HL-60 (cell line): Measurements from ENCODE around the gene CHSY1.

Experiments used
- DNase-seq, 2 experiments: peaks; one replicate each; pipeline ENCODE4 v3.0.0-alpha.2; 2010 to 2020; ENCODE audit warnings: low read depth in 1 of 2, low spot score in 1 of 2
- H3K27ac ChIP-seq: fragments of 250-450 bp; sonication (Bioruptor Pico); replicated peaks from 2 replicates; pipeline ENCODE4 v1.5.1; 2020; ENCODE audit warnings: mild to moderate bottlenecking, moderate library complexity
- H3K27me3 ChIP-seq: fragments of 250-450 bp; sonication (Bioruptor Pico); 2 replicates; pipeline ENCODE4 v1.5.1; 2021; ENCODE audit warnings: mild to moderate bottlenecking, moderate library complexity; ENCODE audit not compliant: insufficient read depth, poor library complexity, severe bottlenecking
- H3K4me3 ChIP-seq: replicated peaks from 2 replicates; pipeline ENCODE4 v1.5.1; 2011; ENCODE audit warnings: mild to moderate bottlenecking, control low read depth, low read length; ENCODE audit not compliant: insufficient read depth
- CTCF ChIP-seq: IDR thresholded peaks from one replicate; pipeline ENCODE4 v1.5.1; 2011; ENCODE audit warnings: low read length, control low read depth, inconsistent platforms; ENCODE audit not compliant: insufficient read depth
- GABPA ChIP-seq: IDR thresholded peaks from 2 replicates; pipeline ENCODE4 v1.6.1; 2012; ENCODE audit warnings: low read depth
- POLR2AphosphoS5 ChIP-seq: IDR thresholded peaks from 2 replicates; pipeline ENCODE4 v1.6.1; 2012; ENCODE audit warnings: low read depth
- REST ChIP-seq: IDR thresholded peaks from 2 replicates; pipeline ENCODE4 v1.6.1; 2012; ENCODE audit warnings: low read depth; ENCODE audit not compliant: insufficient replicate concordance
- SPI1 ChIP-seq: IDR thresholded peaks from 2 replicates; pipeline ENCODE4 v1.6.1; 2012; ENCODE audit warnings: low read depth, mild to moderate bottlenecking, borderline replicate concordance

The CHSY1 gene

DNA sequence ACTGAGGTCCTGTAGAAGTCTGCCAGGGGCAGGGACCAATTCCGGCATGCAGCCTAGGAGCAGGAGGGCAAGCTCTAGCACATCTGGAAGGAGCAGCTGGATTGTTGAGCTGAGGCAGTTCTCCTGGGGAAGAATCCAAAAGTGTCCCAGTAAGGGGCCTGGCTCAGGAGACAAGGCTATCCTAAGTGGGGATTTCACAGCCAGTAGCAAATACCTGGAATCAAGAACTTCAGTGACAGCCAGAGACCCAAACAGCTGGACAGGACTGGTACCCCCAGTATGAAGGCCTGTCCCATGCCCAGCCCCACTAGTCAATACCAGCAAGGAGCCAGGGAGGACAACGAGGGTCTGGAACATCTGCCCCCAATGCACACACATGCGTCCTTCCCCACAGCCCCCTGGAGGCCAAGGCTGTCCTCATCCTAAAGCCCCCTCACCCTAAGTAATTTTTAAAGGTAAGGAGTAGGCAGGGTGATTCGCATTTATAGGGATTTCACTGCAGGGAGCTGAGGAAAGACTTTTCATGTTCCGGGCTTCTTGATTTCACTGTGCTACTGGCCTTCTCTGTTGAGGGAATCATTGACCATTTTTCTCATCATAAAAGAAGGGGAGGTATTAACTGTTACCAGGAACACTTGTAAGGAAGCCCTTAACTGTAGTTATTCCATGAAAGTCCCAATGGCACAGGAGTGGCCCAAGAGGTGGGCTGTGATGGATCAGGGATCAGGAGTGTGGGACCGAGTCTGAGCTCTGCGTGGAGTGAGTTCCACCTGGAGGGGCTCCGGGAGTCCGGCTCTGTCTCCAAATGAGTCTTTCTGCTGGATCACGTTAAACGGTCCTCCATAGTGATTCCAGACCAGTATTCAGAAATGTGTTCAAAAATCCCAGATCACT is 2.6 kb upstream of the CHSY1 start:
- no peak for TF ChIP-seq POLR2AphosphoS5
- no peak for TF ChIP-seq GABPA
- TF ChIP-seq CTCF, result no peak
- TF ChIP-seq REST, result no peak
- DNase-seq, result no peak
- Histone ChIP-seq H3K27me3 (no peaks in the 10 kb centered on the region), H3K27ac (no peak overlapping the region), H3K4me3 (no peak overlapping the region)

GRCh38 chr15:101252836-101253235 is 988 bp upstream of the CHSY1 start:
- Histone ChIP-seq H3K27ac (peak overlapping the region; percentile 52), H3K27me3 (no peaks in the 10 kb centered on the region), H3K4me3 (peak overlapping the region; percentile 69)
- TF ChIP-seq SPI1 (no peak), GABPA (no peak), POLR2AphosphoS5 (no peak), CTCF (no peak)
- no peak for DNase-seq

DNA sequence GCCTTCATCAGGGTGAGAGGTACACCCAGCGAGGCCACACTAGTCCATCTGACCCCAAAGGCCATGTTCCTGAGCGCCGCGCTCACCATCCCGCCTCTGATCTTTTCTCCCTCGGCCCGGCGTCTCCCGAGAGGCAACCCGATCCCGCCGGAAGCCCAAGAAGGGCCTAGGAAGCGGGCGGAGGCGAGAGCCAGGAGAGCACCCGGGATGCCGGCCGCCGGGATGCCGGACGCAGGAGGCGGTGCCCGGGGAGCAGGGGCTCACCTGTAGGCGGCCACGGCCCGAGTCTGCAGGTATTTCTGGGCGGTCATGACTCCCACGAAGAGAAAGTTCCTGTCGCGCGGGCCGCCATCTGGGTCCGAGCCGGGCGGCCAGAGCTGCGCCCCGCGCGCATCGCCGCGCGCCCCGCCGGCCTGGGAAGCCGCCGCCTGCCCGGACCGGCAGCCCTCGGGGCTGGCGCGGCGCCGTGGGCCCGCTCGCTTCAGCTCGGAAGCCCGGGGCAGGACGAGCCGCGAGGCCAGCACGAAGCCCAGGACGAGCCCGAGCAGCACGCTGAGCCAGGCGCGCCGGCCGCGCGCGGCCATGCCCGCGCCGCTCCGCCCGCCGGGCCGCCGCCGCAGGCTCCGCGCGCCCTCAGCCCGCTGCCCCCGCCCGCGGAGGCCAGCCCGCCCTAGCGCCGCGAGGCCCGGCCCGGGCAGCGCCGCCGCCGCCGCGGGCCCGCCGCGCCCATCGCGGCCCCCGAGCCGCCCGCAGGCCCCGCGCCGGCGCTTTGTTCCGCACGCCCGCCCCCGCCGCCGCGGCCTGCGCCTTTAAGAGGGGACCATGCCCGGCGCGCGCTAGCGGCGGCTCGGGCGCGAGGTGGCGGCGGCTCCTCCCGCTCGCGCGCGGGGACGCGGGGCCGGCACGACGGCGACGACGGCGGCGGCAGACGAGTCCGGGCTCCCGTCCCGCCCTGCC is 697 bp downstream of the CHSY1 start:
- H3K27me3 ChIP-seq, result no peaks in the 10 kb centered on the region
- no peak for DNase-seq
- H3K27ac ChIP-seq, result peak overlapping the region; percentile 79
- peak overlapping the region; percentile 85 for H3K4me3 ChIP-seq
- TF ChIP-seq CTCF (no peak), SPI1 (no peak), REST (no peak)
